ENCODE results near the gene MAPT.

GRCh38 chr17:46035112-46035818 lies 140.9 kb downstream of the MAPT start:
- TF ChIP-seq CTCF (IDR thresholded peaks at IDR 0.05) (no peak), POLR2A (IDR thresholded peaks at IDR 0.05) (no peak)

All from testis (tissue), 2 donors.